ENCODE results near the gene BBOF1.
A peak's percentile ranks its signal among the peaks of the same experiment; 100 is the strongest.

The BBOF1 gene

DNA sequence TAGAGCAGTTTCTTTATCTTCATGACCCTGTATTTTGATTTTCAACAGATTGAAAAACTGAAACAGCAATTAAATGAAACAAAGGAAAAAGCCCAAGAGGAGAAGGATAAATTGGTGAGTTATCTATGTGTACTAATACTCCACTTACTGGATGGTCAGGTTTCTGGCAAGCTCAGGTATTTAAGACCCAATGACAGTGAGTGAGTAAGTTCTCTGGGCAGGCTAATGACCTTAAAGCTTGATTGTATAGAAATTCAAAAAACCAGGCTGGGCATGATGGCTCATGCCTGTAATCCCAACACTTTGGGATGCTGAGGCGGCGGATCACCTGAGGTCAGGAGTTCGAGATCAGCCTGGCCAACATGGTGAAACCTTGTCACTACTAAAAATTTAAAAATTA, 10.0 kb downstream of the BBOF1 start:
- no peak for DNase-seq

DNA sequence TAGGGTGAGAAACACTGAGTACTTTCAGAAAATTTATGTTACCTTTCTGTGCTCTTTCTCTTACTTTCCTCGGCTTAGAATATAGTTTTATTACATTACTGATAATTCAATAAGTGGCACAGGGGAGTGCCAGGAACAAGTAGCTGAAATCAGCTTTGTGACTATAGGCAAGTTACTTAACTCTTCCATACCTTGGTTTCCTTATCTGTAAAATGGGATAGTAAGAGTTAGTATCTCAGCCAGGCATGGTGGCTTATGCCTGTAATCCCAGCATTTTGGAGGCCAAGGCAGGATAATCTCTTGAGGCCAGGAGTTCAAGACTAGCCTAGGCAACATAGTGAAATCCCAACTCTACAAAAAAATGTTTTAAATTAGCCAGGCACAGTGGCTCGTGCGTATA, 15.4 kb downstream of the BBOF1 start:
- DNase-seq = no peak

DNA sequence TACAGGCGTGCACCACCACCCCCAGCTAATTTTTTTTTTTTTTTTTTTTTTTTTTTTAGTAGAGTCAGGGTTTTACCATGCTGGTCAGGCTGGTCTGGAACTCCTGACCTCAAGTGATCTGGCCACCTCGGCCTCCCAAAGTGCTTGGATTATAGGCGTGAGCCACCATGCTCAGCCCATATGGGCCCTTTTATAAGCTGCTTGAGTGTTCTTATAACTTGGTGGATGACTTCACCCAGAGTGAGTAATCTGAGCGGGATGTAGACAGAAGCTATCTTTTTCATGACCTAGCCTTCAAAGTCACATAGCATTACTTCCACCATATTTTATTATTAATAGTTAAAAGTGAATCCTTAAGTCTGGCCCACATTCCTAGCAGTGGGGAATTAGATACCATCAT, 16.4 kb downstream of the BBOF1 start:
- no peak for DNase-seq

DNA sequence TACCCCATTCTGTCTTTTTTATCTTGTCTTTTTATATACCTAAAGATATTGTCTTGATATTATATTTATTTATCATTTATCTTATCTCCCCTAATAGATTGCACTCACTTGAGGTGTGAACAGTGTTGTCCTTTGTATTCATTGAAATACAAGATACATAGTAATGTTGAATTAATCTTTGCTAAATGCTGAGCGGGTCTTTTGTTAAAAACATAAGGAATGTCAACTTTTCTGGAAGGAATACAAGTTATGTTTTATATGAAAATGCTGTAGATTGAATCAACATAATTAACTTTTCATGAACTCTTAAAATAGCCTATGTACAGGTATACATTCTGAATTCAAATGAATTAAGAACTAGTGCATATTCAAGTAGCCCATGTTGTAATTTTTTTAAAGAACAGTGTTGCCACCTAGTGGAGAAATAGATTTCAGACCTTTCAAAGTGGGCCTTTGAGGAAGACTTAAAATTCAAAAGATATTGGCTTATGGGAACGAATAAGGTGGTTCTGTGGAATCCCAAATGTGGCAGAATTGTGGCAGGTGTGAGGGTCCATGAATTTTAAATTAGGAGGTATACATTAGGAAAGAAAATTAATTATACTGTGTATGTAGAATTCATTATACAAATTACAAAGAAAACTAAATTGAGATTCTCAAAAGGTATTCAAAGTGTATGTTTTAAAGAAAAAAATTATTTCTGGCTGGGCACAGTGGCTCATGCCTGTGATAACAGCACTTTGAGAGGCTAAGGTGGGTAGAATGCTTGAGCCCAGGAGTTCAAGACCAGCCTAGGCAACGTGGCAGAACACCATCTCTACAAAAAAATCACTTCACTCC, 19.1 kb downstream of the BBOF1 start:
- DNase-seq = peak; percentile 4

DNA sequence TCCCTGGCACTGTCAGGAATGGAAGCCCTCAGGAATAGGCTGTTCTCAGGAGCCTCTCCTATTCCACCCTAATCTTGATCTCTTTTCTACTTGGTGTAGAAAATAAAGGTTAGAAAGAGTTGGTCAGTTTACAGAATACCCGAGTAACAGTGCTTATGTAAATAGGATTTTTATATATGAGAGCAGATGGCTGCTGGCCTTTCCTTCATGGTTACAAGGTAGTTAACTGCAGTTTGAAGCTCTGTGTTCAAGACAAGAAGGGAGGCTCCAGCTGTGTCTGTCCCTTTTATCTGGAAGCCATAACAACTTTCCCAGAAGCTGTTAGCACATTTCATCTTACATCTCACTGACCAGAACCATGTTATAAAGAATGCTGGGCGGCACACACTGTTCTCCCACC, 23.1 kb downstream of the BBOF1 start:
- DNase-seq = no peak

DNA sequence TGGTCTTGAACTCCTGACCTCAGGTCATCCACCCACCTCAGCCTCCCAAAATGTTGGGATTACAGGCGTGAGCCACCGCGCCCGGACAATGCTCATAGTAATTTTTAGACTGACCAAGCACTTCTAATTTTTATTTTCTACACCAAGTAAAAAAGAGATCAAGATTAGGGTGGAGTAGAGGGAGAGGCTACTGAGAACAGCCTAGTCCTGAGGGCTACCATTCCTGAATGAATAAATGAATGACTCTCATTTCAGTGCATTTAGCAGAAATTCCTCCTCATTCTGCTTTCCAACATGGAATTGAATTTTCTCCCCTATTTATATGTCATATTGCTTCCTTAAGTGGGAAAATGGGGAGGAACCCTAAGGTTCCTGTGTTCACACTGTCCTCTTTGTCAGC, 26.4 kb downstream of the BBOF1 start:
- no peak for DNase-seq

DNA sequence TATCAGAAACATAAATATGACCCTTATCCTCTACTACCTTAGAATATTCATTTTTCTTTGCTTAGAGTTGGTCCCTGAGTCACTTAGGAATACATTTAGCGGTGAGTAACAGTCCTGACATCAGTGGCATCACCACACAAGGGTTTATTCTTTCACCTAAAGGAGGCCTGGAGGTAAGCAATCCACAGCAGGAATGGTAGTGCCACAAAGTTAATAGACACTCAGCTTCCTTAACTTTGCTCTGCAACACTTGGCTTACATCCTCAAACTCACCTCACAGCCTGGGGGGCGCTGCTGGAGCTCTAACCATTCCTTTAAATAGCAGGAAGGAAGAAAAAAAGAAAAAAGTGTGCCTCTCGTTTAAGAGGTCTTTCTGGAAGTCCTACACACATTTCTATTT, 29.1 kb downstream of the BBOF1 start:
- no peak for DNase-seq

DNA sequence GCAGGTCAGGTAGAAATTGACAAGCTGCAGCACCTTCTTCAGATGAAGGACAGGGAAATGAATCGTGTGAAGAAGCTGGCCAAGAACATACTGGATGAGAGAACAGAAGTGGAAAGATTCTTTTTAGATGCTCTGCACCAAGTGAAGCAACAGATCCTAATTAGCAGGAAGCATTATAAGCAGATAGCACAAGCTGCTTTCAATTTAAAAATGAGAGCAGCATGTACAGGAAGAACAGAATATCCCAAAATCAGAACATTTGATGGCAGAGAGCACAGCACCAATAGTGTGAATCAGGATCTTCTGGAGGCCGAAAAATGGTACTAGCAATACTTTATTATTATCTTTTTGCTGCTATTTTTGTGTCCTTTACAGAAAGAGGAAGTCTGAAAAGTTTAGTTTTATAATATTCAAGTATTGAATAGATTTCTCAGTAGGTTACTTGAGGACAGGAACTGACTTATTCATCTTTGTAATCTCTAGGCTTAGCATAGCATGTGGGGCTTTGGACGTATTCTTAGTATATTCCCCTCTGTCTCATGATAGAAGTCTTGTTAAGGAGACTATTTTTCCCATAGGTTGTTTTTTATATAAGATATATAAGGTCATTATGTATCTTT, 30.8 kb downstream of the BBOF1 start:
- no peak for DNase-seq

DNA sequence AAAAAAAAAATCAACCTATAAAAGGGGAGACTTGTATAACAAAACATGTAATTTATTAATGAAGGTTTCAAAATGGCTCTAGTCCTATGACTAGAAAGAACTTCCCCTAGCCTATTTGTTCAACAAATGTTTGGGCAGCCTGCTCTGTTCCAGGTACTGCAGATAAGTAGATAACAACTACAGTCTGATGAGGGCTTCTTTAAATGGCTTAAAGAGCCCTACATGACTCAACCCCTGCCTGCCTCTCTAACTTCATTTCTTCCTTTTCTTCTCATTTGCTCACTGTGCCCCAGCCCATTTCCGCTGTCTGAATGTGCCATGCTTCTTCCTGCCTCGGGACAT, 43.6 kb downstream of the BBOF1 start:
- no peak for DNase-seq

DNA sequence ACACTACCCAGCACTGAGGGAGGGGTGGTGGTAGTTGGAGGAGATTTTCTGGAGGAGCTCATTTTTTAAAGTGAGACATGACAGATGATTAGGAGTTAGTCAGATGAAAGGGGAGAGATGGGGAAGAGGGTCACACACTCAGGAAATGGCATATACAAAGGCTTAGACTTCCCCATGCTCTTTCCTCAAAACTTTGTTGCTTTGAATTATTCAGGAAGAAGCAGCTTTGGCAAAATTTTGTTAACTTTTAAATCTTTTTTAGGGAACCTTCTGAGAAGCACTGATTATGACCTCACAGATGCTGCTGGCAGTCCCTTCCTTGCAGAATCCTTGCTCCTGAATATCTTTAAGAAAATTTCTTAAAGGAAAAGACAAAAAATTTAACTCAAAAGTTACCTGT, 45.3 kb downstream of the BBOF1 start:
- DNase-seq = no peak

DNA sequence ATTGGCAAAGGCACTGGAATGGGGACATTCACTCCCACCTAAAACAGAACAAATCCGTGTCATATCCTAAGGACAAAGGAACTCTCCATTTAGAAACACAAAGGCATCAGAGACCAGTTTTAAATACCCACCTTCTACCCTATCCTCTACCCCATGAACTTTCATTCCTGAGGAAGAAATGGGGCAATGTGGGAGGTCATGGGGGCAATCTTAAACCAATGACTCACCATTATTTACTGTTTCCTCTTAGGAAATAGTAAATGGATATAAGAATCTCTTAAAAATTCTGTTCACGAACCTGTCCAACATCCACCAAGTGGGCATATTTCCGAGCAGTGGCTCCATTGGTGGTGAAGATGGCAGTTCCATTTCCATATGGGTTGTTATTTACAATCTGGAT, 45.7 kb downstream of the BBOF1 start:
- no peak for DNase-seq

DNA sequence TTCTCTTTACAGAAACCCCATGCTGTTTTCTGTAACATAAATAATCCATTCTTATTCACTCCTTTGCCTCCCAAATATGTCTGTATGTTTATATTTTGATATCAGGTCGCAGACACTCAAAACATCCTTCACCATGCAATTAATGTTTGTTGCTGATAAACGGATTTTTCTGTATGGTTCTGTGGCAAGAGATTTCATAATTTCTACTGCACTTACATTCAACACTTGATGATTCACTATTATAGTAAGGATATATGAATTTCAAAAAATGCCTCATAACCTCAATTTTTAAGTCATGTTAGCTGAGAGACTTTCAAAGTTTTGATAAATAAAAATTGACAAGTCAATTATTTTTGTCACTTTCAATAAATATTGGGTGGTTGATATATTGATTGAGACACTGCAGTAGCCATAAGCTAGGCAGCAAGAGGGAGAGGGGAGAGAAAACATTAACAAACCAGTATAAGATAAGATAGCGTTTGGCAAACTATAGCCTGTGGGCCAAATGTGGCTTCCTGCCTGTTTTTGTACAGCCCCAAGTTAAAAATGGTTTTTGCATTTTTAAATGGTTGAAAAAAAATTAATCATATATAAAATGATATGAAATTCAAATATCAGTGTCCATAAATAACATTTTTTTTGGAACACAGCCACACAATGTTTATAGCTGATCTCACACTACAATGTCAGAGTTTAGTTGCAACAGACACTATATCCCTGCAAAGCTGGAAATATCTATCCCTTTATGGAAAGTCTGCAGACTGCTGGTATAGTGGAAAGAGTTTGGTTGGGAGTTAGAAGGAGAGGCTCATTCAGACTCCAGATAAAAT, 46.8 kb downstream of the BBOF1 start:
- no peak for DNase-seq

DNA sequence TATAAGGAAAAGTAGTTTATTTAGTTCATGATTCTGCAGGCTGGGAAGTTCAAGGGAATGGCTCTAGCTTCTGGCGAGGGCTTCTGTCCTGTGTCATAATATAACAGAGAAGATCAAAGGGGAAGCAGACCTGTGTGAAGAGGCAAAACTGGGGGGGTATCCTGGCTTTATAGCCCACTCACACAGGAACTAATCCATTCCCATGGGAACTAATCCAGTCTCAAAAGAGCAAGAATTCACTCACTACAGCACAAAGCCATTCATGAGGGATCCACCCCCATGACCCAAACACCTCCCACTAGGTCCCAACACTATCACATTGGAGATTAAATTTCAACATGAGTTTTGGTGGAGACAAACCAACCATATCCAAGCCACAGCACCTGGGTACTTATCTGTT, 58.3 kb downstream of the BBOF1 start:
- no peak for DNase-seq

DNA sequence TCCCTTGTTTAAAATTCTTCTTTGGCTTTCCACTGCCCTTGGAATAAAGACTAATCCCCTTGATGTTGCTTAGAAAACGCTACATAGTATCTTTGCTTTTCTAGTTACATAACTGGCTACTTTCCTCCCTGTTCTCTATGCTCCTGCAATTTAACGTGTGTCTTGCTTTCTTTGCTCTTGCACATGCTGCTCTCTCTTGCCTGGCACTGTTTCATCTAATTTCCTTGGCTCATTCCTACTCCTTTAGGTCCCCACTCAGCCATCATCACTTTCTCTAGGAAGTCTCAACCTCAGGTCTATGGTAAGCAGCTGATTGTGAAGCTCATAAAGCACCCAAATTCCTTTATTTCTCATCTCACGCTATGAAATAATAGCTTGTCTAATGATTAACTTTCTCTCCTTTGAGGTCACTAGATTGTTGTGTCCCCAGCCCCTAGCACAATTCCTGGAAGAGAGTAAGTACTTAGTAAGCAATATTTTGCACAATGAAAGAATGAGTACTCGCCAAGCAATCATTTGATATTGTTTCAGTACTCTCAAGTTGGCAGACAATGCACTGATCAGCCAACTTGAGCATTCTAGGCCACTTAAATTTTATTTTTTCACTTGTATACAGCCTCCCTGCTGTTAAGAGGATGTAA, 61.8 kb downstream of the BBOF1 start:
- DNase-seq = no peak

DNA sequence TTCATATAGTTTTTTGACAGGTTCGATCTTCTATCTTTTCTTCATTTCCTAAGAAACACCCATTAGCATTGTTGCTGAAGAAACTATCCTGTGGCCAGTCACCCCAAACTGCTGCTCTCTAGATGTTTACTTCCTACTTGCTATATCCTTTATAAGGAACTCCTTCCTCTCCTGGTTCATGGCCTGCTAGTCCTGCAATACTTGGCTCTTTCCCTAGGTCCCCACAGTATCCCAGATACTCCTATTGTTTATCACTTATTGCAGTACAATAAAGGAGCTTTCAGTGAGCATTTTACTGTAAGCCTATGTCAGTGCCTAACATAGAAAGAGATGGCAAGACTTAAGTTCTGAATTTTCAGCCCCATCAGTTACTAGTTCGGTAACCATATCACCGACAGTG, 62.3 kb downstream of the BBOF1 start:
- DNase-seq = no peak

DNA sequence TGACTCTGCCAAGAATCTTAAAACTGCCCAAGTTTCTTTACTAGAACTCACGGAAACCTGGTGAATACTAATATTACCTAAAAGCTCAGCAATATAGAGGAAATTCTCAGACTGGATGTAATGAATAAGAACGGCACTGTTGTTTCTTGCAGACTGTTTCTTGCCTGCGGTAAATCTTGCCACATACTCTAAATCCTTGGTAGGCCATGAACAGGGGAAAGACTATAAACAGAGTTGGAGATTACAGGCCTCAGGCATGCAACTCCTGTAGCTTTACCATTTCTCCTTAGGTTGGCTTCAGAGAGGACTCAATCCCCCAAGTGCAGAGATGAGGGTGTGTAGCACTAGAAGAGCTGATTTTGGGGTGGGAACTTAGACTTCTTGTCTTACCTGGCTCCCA, 64.0 kb downstream of the BBOF1 start:
- DNase-seq = no peak

DNA sequence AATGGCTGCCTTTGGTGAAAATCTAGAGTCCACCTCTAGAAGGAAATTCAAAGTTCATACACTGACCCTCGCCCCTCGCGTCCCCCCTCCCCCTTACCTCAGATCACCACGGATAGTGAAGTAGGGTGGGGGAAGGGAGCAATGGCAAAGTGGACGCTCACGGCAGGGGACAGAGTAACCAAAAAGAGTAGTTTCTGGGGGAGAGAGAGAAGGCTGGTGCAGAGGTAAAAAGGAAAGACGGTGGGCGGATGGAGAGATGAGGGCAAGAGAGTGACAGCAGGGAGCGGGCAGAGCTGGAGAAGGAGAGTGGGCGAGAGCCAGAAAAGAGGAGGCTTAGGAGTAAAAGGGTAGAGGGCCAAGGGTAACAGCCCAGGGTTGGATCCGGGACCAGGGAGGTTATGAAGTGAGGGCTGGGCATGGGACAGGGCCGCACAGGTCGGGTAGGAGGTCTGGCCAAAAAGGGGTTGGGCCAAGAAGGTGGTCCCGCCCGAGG, 64.7 kb downstream of the BBOF1 start:
- no peak for DNase-seq

DNA sequence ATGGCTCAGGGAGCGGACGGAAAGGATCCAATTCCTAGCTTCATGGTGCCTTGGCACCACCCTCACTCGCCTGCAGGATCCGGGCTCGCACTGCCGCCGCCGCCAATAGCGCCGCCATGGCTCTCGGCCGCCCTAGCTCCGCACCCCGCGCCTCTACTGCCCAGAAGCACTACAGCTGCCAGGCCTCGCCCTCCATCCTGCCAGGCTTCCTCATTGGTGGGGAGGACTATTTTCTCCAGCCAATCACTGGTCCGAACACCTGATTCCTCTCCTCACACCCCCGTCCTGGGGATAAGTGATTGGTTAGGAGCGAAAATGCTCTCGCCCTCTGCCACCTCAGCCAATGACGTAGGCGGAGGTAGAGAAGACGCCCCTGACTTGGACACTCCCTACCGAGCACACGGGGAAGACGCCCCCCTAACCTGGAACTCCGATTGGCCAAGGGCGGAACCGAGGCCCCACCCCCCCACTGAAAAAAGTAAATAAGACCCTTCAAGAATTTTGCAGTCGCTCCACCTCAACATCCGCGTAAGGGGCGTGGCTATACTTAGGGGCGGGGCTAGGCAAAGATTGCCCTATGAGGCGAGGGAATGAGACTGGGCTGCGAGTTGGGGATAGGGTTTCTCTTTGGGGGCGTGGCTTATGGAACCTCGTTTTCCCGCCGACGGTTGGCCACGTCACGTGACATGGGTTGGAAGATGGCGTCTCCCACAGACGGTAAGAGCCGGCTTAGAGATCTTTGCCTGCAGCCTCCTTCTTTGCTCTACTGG, 65.3 kb downstream of the BBOF1 start, which contains the start of the genes ALDH6A1 and LIN52:
Gene ALDH6A1, minus strand, starts transcription at position 177 of the 770 bp plus-strand sequence. Its CDS starts 59 bp downstream, at position 118.
Gene LIN52, plus strand, starts transcription at position 680 of the 770 bp plus-strand sequence. Its CDS starts 19 bp downstream, at position 699.
- peak; percentile 96 for DNase-seq

DNA sequence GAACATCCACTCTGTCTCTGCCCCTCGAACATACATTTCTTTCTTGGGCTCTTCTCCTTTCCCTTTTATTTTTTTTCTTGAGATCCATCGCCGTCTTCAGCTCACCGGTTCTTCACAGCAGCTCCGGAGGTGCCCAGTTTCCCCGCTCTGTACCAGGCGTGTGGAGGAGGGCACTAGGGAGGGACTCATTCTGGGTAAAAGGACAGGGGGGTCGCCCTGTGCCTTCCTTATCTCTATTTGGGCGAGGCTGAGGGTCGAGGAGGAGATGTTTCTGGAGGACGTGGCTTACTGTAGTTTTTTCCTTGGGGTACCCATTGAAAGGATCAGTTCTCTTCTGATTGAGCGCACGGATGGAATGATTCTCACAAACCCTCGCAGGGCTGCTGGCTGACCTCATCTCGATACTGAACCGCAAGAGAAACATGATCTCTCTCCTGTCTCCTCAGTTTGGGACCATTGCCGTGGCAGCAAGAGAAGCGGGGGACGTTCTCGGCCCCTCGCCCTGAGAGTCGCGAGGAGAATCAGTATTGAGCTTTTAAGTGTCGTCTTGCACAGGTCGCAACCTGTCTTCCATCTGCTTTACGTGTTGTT, 66.0 kb downstream of the BBOF1 start:
- DNase-seq = no peak

DNA sequence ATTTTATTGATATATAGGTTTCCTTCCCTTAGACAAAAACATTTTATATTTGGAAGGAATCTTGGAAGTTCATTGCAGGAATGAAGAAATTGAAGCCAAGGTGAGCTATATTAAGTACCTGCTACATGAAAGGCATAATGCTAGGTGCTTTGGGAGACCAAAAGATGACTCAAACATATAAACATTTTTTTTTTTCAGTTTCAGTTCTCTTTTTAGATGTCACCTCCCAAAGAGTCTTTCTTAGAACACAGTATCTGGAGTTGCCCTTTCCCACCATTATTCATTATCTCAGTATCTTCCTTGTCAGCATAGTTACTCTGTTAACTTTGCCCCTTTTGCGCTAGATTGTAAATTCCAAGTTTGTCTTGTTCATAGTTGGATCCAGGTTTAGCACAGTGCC, 66.7 kb downstream of the BBOF1 start:
- no peak for DNase-seq

DNA sequence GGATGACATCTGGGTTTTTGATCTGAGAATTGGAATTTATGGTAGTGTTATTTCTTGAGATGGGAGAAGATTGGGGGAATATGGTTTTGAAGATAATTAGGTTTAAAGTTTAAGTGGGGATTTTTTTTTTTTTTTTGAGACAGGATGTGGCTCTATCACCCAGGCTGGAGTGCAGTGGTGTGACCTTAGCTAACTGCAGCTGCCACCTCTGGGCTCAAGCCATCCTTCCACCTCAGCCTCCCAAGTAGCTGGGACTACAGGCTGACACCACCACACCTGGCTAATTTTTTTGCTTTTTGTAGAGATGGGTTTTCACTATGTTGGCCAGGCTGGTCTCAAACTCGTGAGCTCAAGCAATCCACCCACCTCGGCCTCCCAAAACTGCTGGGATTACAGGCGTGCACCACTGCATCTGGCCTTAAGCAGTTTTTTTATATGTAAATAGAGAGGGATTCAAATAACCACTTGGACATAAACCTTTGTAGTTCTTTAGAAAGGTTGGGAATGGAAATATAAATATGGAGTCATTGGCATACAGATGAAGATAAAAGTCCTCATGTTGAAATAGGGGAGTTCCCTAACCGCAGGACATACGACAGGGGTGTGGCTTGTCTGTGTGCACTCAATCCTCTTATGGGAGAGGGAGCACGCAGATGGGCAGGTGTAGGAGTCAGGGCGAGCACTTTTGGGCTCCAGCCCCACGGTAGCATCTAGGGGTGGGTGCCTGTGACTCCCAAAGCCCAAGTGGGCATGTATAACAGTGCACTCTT, 70.3 kb downstream of the BBOF1 start:
- no peak for DNase-seq
